BJ (cell line): Measurements from ENCODE around the gene CMC2. TPM values are rescaled to one million over a fixed set of nuclear protein-coding genes. Genes with fewer than 3 reads are reported as not detected.

ENCODE experiments used
- CTCF ChIA-PET: fragments of 350-600 bp; formaldehyde crosslinking; extraction: SDS; loops from one replicate; lab custom pipeline; 2021; ENCODE audit warnings: antibody characterized with exemption, inconsistent platforms; lab: Yijun Ruan, JAX
- POLR2A ChIA-PET: fragments of 300-600 bp; sonication (Branson Sonifier 250); formaldehyde crosslinking; extraction: SDS; loops from one replicate; lab custom pipeline; 2021; ENCODE audit warnings: antibody characterized with exemption; lab: Charles Lee
- DNase-seq: peaks from one replicate; pipeline ENCODE4 v3.0.0-alpha.2; 2011; ENCODE audit warnings: low read depth
- H3K27me3 ChIP-seq: 2 replicates; pipeline ENCODE4 v1.6.0; 2011; ENCODE audit warnings: low read length; ENCODE audit not compliant: control insufficient read depth, insufficient read depth
- H3K36me3 ChIP-seq: 2 replicates; pipeline ENCODE4 v1.5.1; 2011; ENCODE audit warnings: low read length; ENCODE audit not compliant: control insufficient read depth, insufficient read depth
- H3K4me3 ChIP-seq: 2 replicates; pipeline ENCODE4 v1.5.1; 2011; ENCODE audit warnings: low read depth, mild to moderate bottlenecking, control low read depth, low read length
- polyA plus RNA-seq: library from polyadenylated mRNA; depleted of rRNA; stranded (reverse); fragments of >200 nt; gene quantifications from 2 replicates; pipeline ENCODE4 v1.2.3, GENCODE V29; 2011
- TF ChIP-seq, protein P1 (sequence below): IDR thresholded peaks from 2 replicates; pipeline ENCODE4 v1.5.1; 2011; ENCODE audit warnings: low read depth, mild to moderate bottlenecking, control low read depth, inconsistent platforms, low read length, moderate library complexity; ENCODE audit not compliant: insufficient read depth

The CMC2 gene
- polyA plus RNA-seq, 1 experiment = 56.4 TPM

GRCh38 chr16:80938004-80938878 lies 68.4 kb downstream of the CMC2 start:
- no peaks in the 10 kb centered on the region for H3K36me3 ChIP-seq
- ChIA-PET CTCF (interaction anchor here (0.6 to 1.7 kb wide), 6 partner anchors 11 to 1274 kb away, joined by 3 to 6 read pairs (median 4); partner anchors contain the start of gene ATMIN), POLR2A (interaction anchor here (0.5 kb wide), 1 partner anchor 203 kb away, joined by 13 read pairs; no protein-coding TSS in a partner anchor)
- peak; percentile 98 for DNase-seq
- no peaks in the 10 kb centered on the region for H3K27me3 ChIP-seq
- 0 out of 2 replicates have a peak overlapping the region, but pooled peaks have one; percentile 1 for H3K4me3 ChIP-seq
- TF ChIP-seq, protein P1, sequence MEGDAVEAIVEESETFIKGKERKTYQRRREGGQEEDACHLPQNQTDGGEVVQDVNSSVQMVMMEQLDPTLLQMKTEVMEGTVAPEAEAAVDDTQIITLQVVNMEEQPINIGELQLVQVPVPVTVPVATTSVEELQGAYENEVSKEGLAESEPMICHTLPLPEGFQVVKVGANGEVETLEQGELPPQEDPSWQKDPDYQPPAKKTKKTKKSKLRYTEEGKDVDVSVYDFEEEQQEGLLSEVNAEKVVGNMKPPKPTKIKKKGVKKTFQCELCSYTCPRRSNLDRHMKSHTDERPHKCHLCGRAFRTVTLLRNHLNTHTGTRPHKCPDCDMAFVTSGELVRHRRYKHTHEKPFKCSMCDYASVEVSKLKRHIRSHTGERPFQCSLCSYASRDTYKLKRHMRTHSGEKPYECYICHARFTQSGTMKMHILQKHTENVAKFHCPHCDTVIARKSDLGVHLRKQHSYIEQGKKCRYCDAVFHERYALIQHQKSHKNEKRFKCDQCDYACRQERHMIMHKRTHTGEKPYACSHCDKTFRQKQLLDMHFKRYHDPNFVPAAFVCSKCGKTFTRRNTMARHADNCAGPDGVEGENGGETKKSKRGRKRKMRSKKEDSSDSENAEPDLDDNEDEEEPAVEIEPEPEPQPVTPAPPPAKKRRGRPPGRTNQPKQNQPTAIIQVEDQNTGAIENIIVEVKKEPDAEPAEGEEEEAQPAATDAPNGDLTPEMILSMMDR = no peak

DNA sequence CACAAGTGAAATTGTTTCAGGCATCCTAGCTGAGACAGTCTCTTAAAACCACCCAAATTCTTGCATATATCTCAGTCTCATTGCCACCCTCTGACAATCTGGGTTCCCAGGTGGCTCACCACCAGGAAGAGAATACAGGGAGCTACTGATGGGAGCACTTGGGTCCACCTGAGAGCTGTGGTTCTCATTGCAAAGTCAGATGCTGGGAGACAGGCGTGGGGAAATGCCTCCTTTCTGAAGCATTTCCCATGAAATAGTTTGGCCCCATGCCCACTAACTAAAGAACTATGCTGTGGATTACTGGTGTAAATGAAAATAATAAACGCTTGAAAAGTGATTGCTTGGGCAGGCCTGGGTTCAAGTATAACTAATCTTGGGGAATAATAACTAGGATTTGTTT lies 70.3 kb downstream of the CMC2 start:
- TF ChIP-seq, protein P1 = no peak
- ChIA-PET POLR2A (no interaction called here), CTCF (interaction anchor here (1.4 kb wide), 1 partner anchor 13 kb away, joined by 4 read pairs; no protein-coding TSS in a partner anchor)
- H3K4me3 ChIP-seq = no peak overlapping the region
- no peaks in the 10 kb centered on the region for H3K36me3 ChIP-seq
- DNase-seq = no peak
- no peaks in the 10 kb centered on the region for H3K27me3 ChIP-seq

- no peaks in the 10 kb centered on the region for H3K36me3 ChIP-seq
- no peaks in the 10 kb centered on the region for H3K27me3 ChIP-seq
- ChIA-PET CTCF (interaction anchor here (1.4 kb wide), 1 partner anchor 14 kb away, joined by 4 read pairs; no protein-coding TSS in a partner anchor), POLR2A (no interaction called here)
- TF ChIP-seq, protein P1 = no peak
- H3K4me3 ChIP-seq = no peak overlapping the region
- no peak for DNase-seq
These were observed 71.0 kb downstream of the CMC2 start for GRCh38 chr16:80935691-80936090.

DNA sequence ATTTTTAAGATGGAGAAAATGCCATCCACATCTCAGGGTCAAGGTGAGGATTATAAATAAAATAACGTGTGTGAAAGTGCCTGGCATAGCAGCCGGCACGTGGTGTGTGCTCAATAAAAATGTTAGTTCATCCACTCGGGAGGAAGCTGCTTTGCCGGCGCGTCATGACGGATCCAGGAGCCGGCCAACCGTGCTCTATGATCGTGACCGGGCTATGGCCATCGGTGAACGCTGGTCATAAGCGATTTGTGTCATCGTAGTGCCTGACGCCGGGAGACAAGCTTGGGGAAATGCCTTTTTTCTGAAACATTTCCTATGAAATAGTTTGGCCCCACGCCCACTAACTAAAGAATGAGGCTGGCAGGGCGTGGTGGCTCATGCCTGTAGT lies 74.0 kb downstream of the CMC2 start:
- POLR2A ChIA-PET = no interaction called here
- Histone ChIP-seq H3K27me3 (no peaks in the 10 kb centered on the region), H3K36me3 (no peaks in the 10 kb centered on the region), H3K4me3 (peak overlapping the region; percentile 49)
- TF ChIP-seq, protein P1 = no peak
- peak; percentile 86 for DNase-seq
- CTCF ChIA-PET = interaction anchor here (2.3 to 4.3 kb wide), 2 partner anchors 9 to 16 kb away, joined by 8 to 18 read pairs; no protein-coding TSS in a partner anchor
